ENCODE results near the gene SLC6A2.

Gene SLC6A2

DNA sequence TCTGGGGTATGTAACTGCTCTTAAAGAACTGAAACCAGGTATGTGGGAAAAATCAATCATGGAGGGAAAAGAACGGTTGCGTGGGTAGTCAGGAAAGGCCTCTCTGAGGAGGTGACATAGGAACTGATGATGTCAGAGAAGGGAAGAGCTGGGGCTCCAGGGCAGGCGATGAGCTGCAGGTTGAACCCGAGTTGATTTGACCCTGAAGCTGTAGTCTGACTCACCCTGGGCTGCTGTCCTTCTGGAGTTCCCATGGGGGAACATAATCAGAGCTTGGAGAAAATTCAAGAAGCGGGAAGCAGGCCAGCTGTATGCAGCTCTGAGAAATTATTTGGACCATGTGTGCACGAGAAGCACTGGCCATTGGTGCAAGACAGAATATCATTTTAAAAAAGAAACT is 16.7 kb downstream of the SLC6A2 start:
- DNase-seq (ENCODE audit: low read depth): no peak

DNA sequence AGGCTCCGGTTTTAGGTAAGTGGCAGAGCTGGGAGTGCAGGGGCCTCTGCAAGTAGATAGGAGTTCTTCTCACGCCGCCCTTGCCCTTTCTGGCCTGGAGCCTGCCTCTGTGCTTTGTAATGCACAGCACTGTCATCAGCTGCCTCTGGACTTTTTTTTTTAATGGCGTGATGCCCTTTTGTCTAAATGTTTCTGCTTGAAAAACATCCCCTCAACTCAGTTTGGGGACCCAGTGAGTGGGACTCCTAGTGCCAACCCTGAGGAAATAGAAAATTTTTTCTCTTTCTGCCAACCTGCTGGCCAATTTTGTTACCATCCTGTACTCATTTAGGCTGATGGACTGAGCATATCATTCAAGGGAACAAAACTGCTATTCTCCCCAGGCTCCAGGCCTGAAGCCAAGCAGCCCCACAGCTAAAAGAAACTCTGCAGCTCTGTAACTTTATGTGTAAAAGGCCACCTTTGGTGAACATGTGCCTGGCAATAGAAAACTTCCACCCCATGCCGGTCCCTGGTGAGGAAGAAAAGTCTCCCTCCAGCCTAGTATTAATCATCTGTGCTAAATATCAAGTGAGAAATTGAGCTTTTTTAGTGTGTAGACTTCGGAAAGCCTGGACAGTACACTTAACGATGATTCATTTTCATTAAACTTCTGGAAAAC is 22.5 kb downstream of the SLC6A2 start:
- DNase-seq (ENCODE audit: low read depth): no peak

DNA sequence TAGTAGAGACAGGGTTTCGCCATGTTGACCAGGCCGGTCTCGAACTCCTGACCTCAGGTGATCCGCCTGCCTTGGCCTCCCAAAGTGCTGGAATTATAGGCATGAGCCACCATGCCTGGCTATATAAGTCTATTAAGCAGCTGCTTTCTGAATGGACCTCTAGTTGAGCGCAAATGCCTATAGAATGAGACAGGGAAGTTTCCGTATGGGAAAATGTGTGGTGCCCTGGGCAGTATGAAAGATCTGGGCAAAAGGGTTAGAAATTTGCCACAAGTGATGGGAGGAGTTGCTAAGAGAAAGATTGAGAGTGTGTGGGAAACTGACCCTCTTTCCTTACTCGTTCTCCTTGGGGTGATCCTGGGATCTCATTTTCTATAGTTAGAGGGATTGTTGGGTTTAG is 26.3 kb downstream of the SLC6A2 start:
- DNase-seq (ENCODE audit: low read depth): no peak

DNA sequence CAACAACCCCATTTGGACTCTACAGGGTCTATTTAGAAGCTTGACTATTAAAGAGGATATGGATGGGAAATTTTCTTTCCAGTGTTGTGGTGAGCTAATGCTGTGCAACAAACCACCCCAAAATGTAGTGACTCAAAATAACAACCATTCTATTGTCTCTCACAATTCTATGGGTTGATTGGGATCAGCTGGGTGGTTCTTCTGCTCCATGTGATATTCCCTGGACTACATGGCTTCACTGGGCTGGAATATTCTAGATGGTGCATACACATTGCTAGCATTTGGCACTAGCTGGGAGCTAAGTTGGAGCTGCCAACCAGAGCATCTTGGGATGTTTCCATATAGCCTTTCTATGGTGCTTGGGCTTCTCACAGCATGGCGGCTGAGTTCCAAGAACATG is 30.2 kb downstream of the SLC6A2 start:
- DNase-seq (ENCODE audit: low read depth): no peak

DNA sequence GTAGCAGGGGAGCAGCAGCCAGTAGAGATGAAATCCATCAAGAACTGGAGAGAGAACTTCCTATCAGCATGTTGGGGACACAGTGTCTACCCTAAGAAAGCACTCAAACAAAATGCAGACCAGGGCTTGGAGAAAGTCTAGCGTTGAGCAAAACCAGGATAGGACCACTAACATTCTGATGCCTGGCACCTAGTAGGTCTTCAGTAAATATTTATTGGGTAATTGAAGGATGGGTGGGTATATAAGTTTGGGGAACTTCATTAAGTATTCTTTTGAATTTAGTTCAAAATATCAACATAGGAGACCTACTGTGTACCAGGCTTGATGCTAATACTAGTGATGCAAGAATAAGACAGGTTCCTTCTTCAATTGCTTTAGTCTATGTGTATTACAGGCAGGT is 30.9 kb downstream of the SLC6A2 start:
- DNase-seq (ENCODE audit: low read depth): no peak

DNA sequence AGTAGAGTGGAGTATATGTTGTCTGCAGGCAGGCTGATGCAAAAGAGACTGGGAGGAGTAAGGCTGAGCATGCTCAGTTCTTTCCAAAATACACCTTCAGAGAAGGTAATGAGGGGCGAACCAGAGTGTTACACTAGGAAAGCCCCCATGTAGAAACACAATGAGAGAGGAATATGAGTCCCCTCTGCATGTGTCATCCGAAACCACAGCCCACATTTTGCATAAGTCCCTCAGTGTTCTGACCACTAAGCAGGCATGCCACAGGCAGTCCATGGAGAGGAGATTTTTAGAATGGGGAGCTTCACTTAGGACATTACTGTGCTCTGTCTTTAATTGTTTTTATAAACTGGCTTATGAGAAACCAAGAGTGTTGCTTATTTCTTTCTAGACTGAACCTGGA is 32.0 kb downstream of the SLC6A2 start:
- no peak for DNase-seq (ENCODE audit: low read depth)

DNA sequence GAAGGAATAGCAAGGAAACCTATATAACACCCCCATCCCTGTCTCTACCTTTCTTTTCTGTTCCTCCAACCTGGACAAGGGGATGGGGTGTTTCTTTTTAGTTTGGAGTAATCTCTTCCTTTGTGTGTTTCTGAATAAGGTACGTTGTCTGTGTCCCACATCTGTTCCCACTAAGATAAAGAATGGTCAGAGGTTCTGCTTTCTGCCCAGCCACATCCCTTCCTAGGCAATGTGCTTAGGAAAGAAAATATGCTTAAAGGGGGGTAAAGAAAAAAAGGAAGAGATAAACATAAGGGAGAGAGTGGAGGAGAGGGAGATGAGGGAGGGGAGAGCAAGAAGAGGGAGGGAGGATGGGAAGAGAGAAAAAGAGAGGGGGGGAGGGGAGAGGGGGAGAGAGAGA is 35.1 kb downstream of the SLC6A2 start:
- DNase-seq (ENCODE audit: low read depth): no peak

DNA sequence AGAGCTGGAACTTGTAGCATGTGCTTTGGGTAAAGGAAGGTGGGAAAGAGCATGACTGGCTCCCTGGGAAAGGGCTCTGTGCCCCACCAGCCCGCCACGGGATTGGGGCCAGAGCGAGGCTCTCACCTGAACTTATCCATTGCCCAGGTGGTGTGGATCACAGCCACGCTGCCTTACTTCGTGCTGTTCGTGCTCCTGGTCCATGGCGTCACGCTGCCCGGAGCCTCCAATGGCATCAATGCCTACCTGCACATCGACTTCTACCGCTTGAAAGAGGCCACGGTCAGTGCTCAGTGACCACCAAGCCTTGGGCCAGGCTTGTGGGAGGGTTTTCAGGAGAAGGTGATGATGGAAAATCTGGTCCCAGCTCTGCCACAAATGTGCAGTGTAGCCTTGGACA is 36.0 kb downstream of the SLC6A2 start:
- no peak for DNase-seq (ENCODE audit: low read depth)

DNA sequence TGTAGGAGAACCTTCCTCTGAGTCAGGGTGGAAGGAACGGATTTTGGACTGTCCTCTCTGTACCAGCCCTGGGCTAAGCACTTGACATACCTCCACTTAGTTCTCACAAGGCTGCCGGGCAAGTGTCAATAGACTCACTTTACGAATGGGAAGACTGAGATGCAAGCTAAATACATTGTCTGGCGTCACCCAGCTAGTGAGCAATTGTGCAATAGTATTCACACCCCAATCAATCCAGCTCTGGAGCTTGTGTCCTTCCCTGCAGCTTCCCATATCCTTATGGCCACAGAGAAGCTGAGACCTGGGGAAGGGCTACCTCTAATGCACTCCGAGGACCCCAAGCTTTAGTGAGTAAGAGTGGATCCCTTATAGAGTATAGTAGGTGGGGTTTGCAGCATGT is 39.8 kb downstream of the SLC6A2 start:
- DNase-seq (ENCODE audit: low read depth): no peak

DNA sequence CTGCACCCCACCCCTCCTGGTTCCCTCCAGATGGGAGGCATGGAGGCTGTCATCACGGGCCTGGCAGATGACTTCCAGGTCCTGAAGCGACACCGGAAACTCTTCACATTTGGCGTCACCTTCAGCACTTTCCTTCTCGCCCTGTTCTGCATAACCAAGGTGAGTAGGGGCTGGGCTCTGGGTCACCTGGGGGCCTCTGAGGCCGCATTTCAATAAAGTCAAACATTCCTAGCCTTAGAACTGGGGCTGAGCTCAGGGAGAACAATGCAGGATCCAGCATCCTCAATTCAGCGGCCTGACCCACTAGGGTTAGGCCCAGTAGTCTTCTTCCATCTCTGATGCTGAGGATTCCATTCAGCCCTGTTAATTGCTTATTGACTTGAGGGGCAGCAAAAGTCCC is 42.1 kb downstream of the SLC6A2 start:
- DNase-seq (ENCODE audit: low read depth): no peak

DNA sequence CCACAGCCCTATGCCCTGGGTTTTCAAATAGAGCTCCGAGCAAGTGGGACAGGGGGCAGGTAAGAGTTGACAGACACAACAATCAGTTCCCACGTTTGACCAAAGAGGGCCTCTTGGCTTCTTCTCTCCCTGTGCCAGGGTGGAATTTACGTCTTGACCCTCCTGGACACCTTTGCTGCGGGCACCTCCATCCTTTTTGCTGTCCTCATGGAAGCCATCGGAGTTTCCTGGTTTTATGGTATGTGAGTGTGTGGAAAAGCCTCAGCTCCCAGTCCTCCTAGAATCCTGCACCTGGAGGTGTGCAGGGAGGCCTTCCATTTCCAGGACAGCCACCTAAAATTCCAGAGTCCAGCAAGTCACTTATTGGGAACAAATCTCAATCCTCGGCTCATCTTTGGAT is 42.5 kb downstream of the SLC6A2 start:
- DNase-seq (ENCODE audit: low read depth): no peak

DNA sequence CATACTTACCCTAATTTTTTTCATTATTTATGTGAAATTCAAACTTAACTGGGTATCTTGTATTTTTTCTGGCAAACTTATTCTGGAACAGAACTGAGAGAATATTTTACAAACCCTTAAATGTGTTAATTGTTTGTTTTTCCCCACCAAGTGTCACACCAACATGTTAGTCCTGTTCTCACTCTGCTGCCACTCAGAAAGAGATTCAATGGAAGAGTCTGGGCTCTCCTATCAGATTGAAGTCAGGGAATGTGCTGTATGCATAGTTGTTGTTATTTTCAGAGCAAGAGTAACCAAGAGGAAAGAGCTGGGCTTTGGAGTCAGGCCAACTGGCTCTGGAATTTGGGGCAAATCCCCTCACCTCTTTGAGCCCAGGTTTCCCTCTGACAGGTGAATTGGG is 43.2 kb downstream of the SLC6A2 start:
- no peak for DNase-seq (ENCODE audit: low read depth)

DNA sequence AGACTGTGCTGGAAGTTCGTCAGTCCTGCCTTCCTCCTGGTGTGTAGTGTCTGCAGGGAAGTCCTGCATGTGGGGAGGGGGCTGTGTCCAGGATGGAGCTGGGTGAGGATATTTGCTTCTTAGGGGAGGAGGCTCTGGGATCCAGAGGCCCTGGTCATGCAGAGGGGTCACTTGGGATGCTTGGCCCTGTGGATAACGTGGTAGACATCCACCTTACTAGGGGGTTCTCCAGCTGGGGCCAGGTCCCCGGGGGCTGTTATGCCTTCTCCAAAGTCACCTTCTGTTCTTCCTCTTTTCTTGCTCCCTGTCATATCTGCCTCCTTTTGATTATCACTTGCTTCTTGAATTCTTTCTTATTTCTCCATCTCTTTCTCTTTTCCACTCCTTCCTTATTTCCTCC is 43.8 kb downstream of the SLC6A2 start:
- DNase-seq (ENCODE audit: low read depth): no peak

DNA sequence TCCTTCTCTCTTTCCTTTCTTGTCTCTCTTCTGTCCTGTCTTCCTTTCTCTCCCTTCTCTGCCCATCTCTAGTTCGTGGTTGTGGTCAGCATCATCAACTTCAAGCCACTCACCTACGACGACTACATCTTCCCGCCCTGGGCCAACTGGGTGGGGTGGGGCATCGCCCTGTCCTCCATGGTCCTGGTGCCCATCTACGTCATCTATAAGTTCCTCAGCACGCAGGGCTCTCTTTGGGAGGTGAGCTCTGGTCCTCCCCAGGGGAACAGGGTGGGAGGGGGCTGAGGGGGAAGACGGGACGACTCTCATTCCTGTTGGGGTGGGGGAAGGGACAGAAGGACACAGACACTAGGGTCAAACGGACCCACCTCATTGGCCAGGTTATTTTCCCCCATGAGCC is 44.3 kb downstream of the SLC6A2 start:
- DNase-seq (ENCODE audit: low read depth): no peak

DNA sequence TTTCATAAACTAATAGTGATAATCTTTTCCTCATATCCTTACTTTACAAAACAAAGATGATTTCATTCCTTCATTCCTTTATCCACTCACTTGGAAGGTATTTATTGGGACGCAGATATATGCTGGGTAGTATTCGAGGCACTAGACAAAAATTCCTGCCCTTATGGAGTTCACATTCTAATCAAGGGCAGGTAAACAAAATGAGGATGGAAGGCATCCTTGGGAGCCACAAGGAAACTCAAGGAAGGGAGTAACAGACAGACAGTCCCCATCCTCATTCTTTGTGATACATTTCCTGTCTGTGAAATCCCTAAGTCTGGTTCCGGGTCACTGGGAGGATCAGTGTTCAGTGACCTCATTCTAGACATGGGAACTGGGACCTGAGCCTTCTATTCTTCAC is 45.2 kb downstream of the SLC6A2 start:
- no peak for DNase-seq (ENCODE audit: low read depth)

DNA sequence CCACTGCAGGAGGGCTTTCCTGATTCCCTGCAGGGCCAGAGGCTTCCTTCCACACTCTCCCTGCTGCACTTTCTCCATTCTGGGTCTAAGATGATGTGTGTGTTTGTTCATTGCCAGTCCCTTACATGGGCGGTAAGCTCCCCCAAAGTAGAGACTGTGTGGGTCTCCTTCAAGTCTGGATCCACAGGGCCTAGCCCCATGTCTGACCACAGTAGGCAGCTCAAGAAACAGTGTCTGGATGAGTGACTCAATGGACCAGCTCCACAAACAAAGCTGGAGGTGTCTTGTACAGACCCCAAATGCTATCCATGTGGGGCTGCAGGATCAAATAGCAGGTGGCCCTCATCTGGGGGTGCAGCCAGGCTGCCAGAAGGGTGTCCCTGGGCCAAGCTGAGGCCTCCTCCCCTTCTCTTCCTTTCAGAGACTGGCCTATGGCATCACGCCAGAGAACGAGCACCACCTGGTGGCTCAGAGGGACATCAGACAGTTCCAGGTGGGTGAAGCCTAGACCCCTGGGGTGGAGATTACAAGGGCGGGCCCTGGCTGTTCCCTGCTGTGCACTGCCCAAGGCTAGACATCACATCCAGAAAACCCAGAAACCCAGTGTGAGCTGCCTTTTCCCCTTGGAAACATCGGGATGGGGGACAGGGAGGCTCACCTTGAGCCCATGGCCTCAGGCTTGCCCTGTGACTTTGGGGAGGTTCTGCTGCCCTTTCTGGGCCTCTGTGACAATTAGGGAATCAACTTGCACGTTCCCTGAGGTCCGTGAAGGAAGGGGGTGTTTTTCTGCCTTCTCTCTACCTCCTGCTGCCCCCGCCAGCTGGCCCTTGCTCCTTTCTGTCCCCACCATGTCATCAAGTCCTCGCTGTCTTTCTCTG is 45.9 kb downstream of the SLC6A2 start:
- peak; percentile 15 for DNase-seq (ENCODE audit: low read depth)

DNA sequence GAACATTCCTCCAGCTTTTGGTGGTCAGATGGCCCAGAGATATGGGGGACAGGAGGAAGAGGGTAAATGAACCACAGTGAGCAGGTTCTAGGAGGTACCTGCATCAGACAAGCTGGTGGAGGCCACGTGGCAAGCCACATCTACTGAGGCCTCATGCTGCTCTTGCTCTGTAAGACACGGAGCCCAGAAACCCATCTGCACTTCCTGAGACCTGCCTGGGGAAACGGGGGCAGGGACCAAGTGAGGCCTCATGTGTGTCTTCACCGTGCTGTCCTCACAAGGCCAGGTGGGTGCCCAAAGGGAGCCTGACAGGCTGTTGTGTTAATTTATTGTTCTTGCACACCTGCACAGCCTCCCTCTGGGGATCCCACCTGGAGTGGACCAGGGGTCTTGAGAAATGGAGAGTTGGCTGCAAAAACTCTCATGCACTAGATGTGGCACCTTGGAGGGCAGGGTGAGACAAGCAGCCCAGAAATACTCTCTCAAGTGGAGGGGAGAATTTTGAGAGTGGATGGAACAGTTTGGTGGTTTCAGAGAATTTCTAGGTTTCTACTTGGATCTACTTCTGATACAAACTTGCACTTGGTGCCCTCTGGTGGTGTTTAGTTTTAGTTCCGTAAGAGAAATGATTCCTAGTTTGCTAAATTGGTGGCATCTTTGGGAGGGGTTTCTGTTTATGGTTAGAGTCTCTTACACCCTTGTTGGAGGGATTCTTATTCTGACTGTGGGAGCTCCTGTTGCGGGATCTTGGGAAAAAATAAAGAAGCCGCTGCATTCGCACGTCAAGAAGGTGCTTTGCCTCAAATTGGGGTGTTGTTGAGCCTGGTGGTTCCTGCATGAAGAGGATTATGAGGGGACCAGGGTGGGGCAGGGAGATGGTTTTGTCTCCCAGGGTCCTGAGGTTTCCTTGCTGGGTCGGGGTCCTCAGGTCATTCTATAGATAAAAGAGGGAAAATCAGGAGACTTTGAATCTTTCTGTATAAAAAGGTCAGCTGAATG is 47.5 kb downstream of the SLC6A2 start:
- no peak for DNase-seq (ENCODE audit: low read depth)

DNA sequence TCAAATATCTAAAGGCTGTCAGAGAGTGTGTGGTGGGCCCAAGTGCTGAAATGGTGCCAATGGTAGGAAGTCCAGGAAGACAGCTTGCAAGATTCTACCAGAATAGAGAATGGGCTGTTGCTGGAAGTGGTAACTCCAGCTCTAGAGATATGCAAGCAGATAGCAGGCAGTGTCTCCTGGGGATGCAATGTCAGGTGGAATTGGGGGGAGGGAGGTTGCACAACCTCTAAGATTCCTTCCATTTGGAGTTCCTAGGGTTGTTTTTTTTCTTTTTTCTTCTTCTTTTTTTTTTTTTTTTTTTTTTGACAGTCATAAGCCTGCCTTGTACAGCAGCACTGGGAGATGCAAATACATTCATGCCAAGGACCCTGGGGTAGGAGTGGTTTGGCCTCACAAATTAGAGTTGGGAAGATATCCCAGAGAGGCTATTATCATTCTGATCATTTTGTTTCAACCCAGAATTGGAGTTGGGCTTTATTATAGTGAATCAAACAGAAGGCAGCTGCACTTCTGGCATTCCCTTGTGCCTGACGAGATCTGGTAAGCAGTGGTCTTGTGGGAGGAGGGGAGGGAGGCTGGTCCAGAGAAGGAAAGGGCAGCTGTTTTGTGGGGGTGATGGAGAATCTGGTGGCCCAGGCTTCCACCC is 51.1 kb downstream of the SLC6A2 start:
- DNase-seq (ENCODE audit: low read depth): no peak

DNA sequence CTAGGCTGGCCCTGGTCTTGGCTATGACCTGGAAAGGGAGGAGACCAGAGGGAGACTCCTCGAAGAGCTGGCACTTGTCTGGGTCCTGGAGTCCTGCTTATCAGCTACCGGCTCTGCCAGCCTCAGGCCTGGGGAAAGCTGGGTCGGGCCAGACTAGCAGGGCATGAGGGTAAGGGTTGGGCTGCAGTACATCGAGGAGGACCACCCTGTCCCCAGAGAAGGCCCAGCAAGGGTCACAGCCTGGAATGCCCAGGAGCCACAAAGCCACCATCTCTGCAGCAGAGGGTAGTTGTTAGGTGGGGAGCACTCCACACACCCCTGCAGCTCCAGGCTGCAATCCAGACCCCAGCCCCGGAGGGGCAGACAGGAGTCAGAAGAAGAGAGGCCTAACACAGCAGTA is 54.0 kb downstream of the SLC6A2 start:
- DNase-seq (ENCODE audit: low read depth): no peak

DNA sequence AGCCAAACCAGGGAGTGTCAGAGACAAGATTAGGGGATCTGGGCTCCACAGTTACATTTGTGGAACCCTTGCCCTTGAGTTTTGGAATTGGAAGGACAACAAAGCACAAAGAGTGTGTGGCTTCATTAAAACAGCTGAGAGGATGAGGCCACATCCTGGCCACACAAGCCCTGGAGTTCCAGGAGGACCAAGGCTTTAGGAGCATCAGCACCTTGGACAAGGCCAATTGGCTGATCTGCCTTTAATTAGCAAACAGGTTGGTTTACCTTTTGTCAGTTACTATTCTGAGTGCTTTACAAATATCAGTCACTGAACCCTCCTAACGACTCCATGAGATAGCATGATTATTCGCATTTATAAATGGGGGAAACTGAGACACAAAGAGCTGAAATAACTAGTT is 54.7 kb downstream of the SLC6A2 start:
- DNase-seq (ENCODE audit: low read depth): no peak

DNA sequence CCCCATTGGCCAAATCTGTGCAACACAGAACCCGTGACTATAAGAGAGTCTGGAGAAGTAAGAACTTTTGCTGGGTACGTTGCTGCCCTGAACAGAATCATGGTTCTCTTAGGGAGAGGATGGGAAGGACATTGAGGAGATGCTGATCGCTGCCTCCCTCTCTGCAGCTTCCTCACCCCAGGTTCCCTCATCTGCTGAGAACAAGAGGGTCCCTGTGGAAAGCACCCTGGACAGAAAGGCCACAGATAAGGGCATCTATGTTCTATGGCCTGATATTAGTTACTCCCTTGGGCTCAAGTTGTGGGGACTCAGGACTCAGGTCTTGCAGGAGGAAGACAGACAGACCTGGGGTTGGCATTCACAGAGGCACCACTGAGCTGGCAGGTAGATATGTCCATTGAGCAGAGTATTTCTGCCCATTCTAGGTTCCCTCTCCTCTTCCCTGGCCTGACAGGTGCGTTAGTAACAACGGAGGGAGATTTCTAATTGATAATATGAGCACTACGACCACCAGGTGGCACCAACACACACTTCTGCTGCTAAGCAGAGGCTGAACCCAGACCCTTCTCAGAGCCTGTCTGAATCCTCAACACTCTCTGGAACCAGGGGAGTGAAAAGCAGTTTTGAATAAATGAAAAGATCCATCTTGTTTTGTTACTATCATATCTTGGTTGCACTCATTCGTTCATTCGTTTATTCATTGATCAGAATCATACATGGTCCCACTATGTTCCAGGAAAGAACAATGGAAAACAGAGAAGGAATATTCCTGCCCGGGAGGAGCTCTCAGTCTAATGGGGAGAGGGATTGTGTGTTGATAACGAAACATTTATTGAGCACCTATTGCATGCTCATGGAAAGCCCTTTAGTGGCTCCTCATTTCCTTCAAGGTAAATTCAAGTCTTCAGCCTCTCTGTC is 56.4 kb downstream of the SLC6A2 start:
- DNase-seq (ENCODE audit: low read depth): peak; percentile 34
